Stimulated activated CD8-positive, alpha-beta memory T cell treated with anti-CD3 and anti-CD28 coated beads, Interleukin-4, amount 100 ng/mL, for 48 hours (primary cell): ENCODE results near the gene DOK6.
"Not testable (repeated sequence)": the region's sequence is repeated elsewhere in the genome, so short reads cannot be mapped to it uniquely, and the experiment has no call there.

Experiments used
- DNase-seq: peaks from one replicate; pipeline ENCODE4 v3.0.0-alpha.2; 2020

The DOK6 gene

GRCh38 chr18:69628774-69629359, 228.2 kb downstream of the DOK6 start:
- no peak for DNase-seq

GRCh38 chr18:69631281-69631680, 230.6 kb downstream of the DOK6 start:
- no peak for DNase-seq

- DNase-seq = no peak
Observed at GRCh38 chr18:69635482-69635881, 234.8 kb downstream of the DOK6 start.

- DNase-seq = peak; percentile 27
Observed at GRCh38 chr18:69636529-69637301, 236.0 kb downstream of the DOK6 start.

- no peak for DNase-seq
Observed at GRCh38 chr18:69638056-69638455, 237.4 kb downstream of the DOK6 start.

GRCh38 chr18:69647702-69648101, 247.0 kb downstream of the DOK6 start:
- DNase-seq = no peak

- no peak for DNase-seq
Observed at GRCh38 chr18:69648486-69648885, 247.8 kb downstream of the DOK6 start.

GRCh38 chr18:69649684-69650083, 249.0 kb downstream of the DOK6 start:
- no peak for DNase-seq

- no peak for DNase-seq
Observed at GRCh38 chr18:69651243-69651642, 250.6 kb downstream of the DOK6 start.

GRCh38 chr18:69655816-69656215, 255.1 kb downstream of the DOK6 start:
- DNase-seq = no peak

- no peak for DNase-seq
Observed at GRCh38 chr18:69658103-69658502, 257.4 kb downstream of the DOK6 start.

- DNase-seq = no peak
Observed at GRCh38 chr18:69658685-69659084, 258.0 kb downstream of the DOK6 start.

GRCh38 chr18:69659142-69659651, 258.5 kb downstream of the DOK6 start:
- no peak for DNase-seq

GRCh38 chr18:69662090-69662489, 261.4 kb downstream of the DOK6 start:
- DNase-seq = not testable (repeated sequence)

- no peak for DNase-seq
Observed at GRCh38 chr18:69664399-69664798, 263.7 kb downstream of the DOK6 start.

GRCh38 chr18:69674292-69674877, 273.7 kb downstream of the DOK6 start:
- DNase-seq = no peak

GRCh38 chr18:69674966-69675365, 274.3 kb downstream of the DOK6 start:
- DNase-seq = no peak

- DNase-seq = no peak
Observed at GRCh38 chr18:69677595-69677994, 276.9 kb downstream of the DOK6 start.

- DNase-seq = no peak
Observed at GRCh38 chr18:69680123-69680522, 279.4 kb downstream of the DOK6 start.

GRCh38 chr18:69683176-69683575, 282.5 kb downstream of the DOK6 start:
- no peak for DNase-seq

- no peak for DNase-seq
Observed at GRCh38 chr18:69684789-69685188, 284.1 kb downstream of the DOK6 start.

- DNase-seq = no peak
Observed at GRCh38 chr18:69686861-69687260, 286.2 kb downstream of the DOK6 start.

GRCh38 chr18:69689121-69689759, 288.6 kb downstream of the DOK6 start:
- no peak for DNase-seq
